H9 (cell line): ENCODE data around the gene VPS16. TPM values are rescaled to one million over a fixed set of nuclear protein-coding genes. Genes with fewer than 3 reads are reported as not detected.

Experiments used
- DNase-seq: peaks from one replicate; pipeline ENCODE4 v3.0.0-alpha.2; 2017
- H2AFZ ChIP-seq: one replicate; pipeline ENCODE4 v1.6.1; 2013; ENCODE audit warnings: mild to moderate bottlenecking, low read length, control low read depth, moderate library complexity
- H2AK5ac ChIP-seq: 2 replicates; pipeline ENCODE4 v1.6.1; 2013; ENCODE audit warnings: low read length, control low read depth, mixed read lengths; ENCODE audit not compliant: insufficient read length
- H2BK120ac ChIP-seq: one replicate; pipeline ENCODE4 v1.6.1; 2013; ENCODE audit warnings: low read depth, mild to moderate bottlenecking, low read length, control low read depth, inconsistent platforms; ENCODE audit not compliant: poor library complexity, severe bottlenecking
- H2BK12ac ChIP-seq: 2 replicates; pipeline ENCODE4 v1.6.1; 2013; ENCODE audit warnings: low read length, control low read depth, mixed read lengths, low read depth; ENCODE audit not compliant: insufficient read length
- H2BK15ac ChIP-seq: 2 replicates; pipeline ENCODE4 v1.6.1; 2013; ENCODE audit warnings: low read depth, low read length, control low read depth
- H2BK20ac ChIP-seq: one replicate; pipeline ENCODE4 v1.6.1; 2013; ENCODE audit warnings: low read depth, mild to moderate bottlenecking, low read length, control low read depth, inconsistent platforms; ENCODE audit not compliant: poor library complexity, severe bottlenecking
- H2BK5ac ChIP-seq: 2 replicates; pipeline ENCODE4 v1.6.1; 2013; ENCODE audit warnings: low read length, control low read depth, mixed read lengths; ENCODE audit not compliant: insufficient read length
- H3K14ac ChIP-seq: 2 replicates; pipeline ENCODE4 v1.6.1; 2013; ENCODE audit warnings: low read length, control low read depth; ENCODE audit not compliant: insufficient read depth
- H3K18ac ChIP-seq: 2 replicates; pipeline ENCODE4 v1.6.1; 2013; ENCODE audit warnings: low read depth, mild to moderate bottlenecking, mixed read lengths, low read length, control low read depth; ENCODE audit not compliant: insufficient read length
- H3K23ac ChIP-seq: 2 replicates; pipeline ENCODE4 v1.6.1; 2013; ENCODE audit warnings: low read length, control low read depth, mixed read lengths, low read depth; ENCODE audit not compliant: insufficient read length
- H3K23me2 ChIP-seq: 2 replicates; pipeline ENCODE4 v1.6.1; 2013; ENCODE audit warnings: low read depth, mild to moderate bottlenecking, mixed read lengths, low read length, control low read depth; ENCODE audit not compliant: insufficient read length, poor library complexity, severe bottlenecking
- H3K27ac ChIP-seq: 2 replicates; pipeline ENCODE4 v1.5.1; 2013; ENCODE audit warnings: low read length, control low read depth, mixed read lengths, low read depth; ENCODE audit not compliant: insufficient read length
- H3K27me3 ChIP-seq: 2 replicates; pipeline ENCODE4 v1.6.1; 2013; ENCODE audit warnings: low read length, control low read depth, inconsistent platforms; ENCODE audit not compliant: insufficient read depth
- H3K4ac ChIP-seq: 2 replicates; pipeline ENCODE4 v1.6.1; 2013; ENCODE audit warnings: low read depth, mild to moderate bottlenecking, control low read depth, inconsistent platforms, low read length, moderate library complexity
- H3K4me1 ChIP-seq: 2 replicates; pipeline ENCODE4 v1.6.1; 2013; ENCODE audit warnings: low read length, control low read depth, inconsistent platforms; ENCODE audit not compliant: insufficient read depth
- H3K4me2 ChIP-seq: 2 replicates; pipeline ENCODE4 v1.6.1; 2013; ENCODE audit warnings: low read length, control low read depth, mixed read lengths; ENCODE audit not compliant: insufficient read length, insufficient read depth
- H3K56ac ChIP-seq: 2 replicates; pipeline ENCODE4 v1.6.1; 2013; ENCODE audit warnings: low read depth, mild to moderate bottlenecking, mixed read lengths, low read length, control low read depth; ENCODE audit not compliant: insufficient read length
- H3K79me1 ChIP-seq: 2 replicates; pipeline ENCODE4 v1.6.1; 2013; ENCODE audit warnings: low read depth, mild to moderate bottlenecking, moderate library complexity, low read length, control low read depth, inconsistent platforms; ENCODE audit not compliant: insufficient read depth, poor library complexity, severe bottlenecking
- H3K79me2 ChIP-seq: 2 replicates; pipeline ENCODE4 v1.6.1; 2013; ENCODE audit warnings: low read length, control low read depth, inconsistent platforms; ENCODE audit not compliant: insufficient read depth
- H3K9ac ChIP-seq: 2 replicates; pipeline ENCODE4 v1.6.1; 2013; ENCODE audit warnings: low read length, control low read depth, mixed read lengths; ENCODE audit not compliant: insufficient read length; ENCODE audit errors: extremely low read depth
- H3K9me3 ChIP-seq: one replicate; pipeline ENCODE4 v1.6.1; 2013; ENCODE audit warnings: low read depth, low read length, inconsistent platforms; ENCODE audit not compliant: control insufficient read depth
- H3T11ph ChIP-seq: one replicate; pipeline ENCODE4 v1.6.1; 2013; ENCODE audit warnings: mild to moderate bottlenecking, low read length, control low read depth, inconsistent platforms
- H4K20me1 ChIP-seq: one replicate; pipeline ENCODE4 v1.6.1; 2013; ENCODE audit not compliant: control insufficient read depth, insufficient read length, insufficient read depth
- H4K5ac ChIP-seq: 2 replicates; pipeline ENCODE4 v1.6.1; 2013; ENCODE audit warnings: low read depth, mild to moderate bottlenecking, mixed read lengths, low read length, control low read depth; ENCODE audit not compliant: insufficient read length
- H4K8ac ChIP-seq: replicated peaks from 2 replicates; pipeline ENCODE4 v1.6.1; 2013; ENCODE audit warnings: low read length, control low read depth, mixed read lengths, low read depth; ENCODE audit not compliant: insufficient read length
- H4K91ac ChIP-seq: 2 replicates; pipeline ENCODE4 v1.6.1; 2013; ENCODE audit warnings: low read depth, mild to moderate bottlenecking, moderate library complexity, mixed read lengths, low read length, control low read depth; ENCODE audit not compliant: insufficient read length
- H3K27ac Mint-ChIP-seq, 3 experiments: 2 replicates in 2 of 3; 3 replicates in 1 of 3; pipeline ENCODE4 v1.8.0; 2020 to 2021; ENCODE audit warnings: mixed read lengths in 3 of 3, mild to moderate bottlenecking in 1 of 3, moderate library complexity in 1 of 3
- H3K27me3 Mint-ChIP-seq: 2 replicates; pipeline ENCODE4 v1.8.0; 2021; ENCODE audit warnings: low read depth, mild to moderate bottlenecking, moderate library complexity, mixed read lengths
- H3K36me3 Mint-ChIP-seq, 3 experiments: 2 replicates in 2 of 3; 3 replicates in 1 of 3; pipeline ENCODE4 v1.8.0; 2020 to 2021; ENCODE audit warnings: low read depth in 3 of 3, mixed read lengths in 3 of 3; ENCODE audit not compliant: insufficient read depth in 1 of 3
- H3K4me1 Mint-ChIP-seq, 2 experiments: 2 replicates each; pipeline ENCODE4 v1.8.0; 2020; ENCODE audit warnings: mixed read lengths in 2 of 2
- H3K4me3 Mint-ChIP-seq, 2 experiments: 2 replicates in 1 of 2; 3 replicates in 1 of 2; pipeline ENCODE4 v1.8.0; 2020 to 2021; ENCODE audit warnings: mild to moderate bottlenecking in 2 of 2, mixed read lengths in 2 of 2, moderate library complexity in 1 of 2
- H3K9me3 Mint-ChIP-seq, 2 experiments: 2 replicates in 1 of 2; 3 replicates in 1 of 2; pipeline ENCODE4 v1.8.0; 2020; ENCODE audit warnings: mild to moderate bottlenecking in 2 of 2, mixed read lengths in 2 of 2, moderate library complexity in 1 of 2
- CTCF ChIP-seq: fragments of 200-600 bp; sonication (generic); conservative IDR thresholded peaks from 3 replicates; pipeline ENCODE4 v1.8.0; 2021; ENCODE audit warnings: antibody characterized with exemption, mild to moderate bottlenecking
- WGBS: extraction: QIAGEN DNeasy Blood & Tissue Kit; methylation state at CpG from one replicate; pipeline ENCODE4 v1.1.7; 2013; ENCODE audit warnings: missing lambda C conversion rate, low lambda C conversion rate, mixed read lengths; ENCODE audit not compliant: insufficient read length; ENCODE audit errors: extremely low coverage; 5-methylcytosine and 5-hydroxymethylcytosine counted together
- total RNA-seq: library from RNA; stranded (reverse); gene quantifications from 2 replicates; pipeline ENCODE4 v1.2.1, GENCODE V29; 2021

Gene VPS16
- total RNA-seq, 1 experiment from 2014 or later: 32.1 TPM

- peak overlapping the region; percentile 78 for H3K18ac ChIP-seq
- H4K8ac ChIP-seq: no peak overlapping the region
- no peaks in the 10 kb centered on the region for H3K79me1 ChIP-seq
- H3K4me1 Mint-ChIP-seq: peaks cover 18 to 22% of the 10 kb centered on the region in 2 experiments
- no peaks in the 10 kb centered on the region for H3K4me1 ChIP-seq
- peak overlapping the region in 1 of 2 experiments; percentile 62; a peak in 3 of 5 replicates for H3K4me3 Mint-ChIP-seq
- H3K23ac ChIP-seq: no peak overlapping the region
- no peak overlapping the region for H2BK120ac ChIP-seq
- no peak overlapping the region for H3K56ac ChIP-seq
- H3T11ph ChIP-seq: no peak overlapping the region
- 0 out of 2 replicates have a peak overlapping the region, but pooled peaks have one; percentile 67 for H3K14ac ChIP-seq
- no peak overlapping the region for H2AFZ ChIP-seq
- H3K79me2 ChIP-seq: no peaks in the 10 kb centered on the region
- H3K36me3 Mint-ChIP-seq: no peaks in the 10 kb centered on the region; a peak in 1 of 7 replicates
- H2BK12ac ChIP-seq: no peak overlapping the region
- H3K9me3 Mint-ChIP-seq: 0 out of 5 replicates have a peak, but pooled peaks cover 0 to 2% of the 10 kb centered on the region in 2 experiments
- no peak overlapping the region for H3K9ac ChIP-seq
- no peak overlapping the region for H3K27ac Mint-ChIP-seq
- DNase-seq: peak; percentile 70
- no CpG with 5 or more reads among the region's 68 CpGs for WGBS
- peaks cover 31% of the 10 kb centered on the region for H3K27me3 Mint-ChIP-seq
- no peak overlapping the region for H2AK5ac ChIP-seq
- H2BK5ac ChIP-seq: no peak overlapping the region
- H4K91ac ChIP-seq: no peak overlapping the region
- no peak overlapping the region for H2BK15ac ChIP-seq
- no peaks in the 10 kb centered on the region for H4K20me1 ChIP-seq
- H3K23me2 ChIP-seq: peaks cover 6% of the 10 kb centered on the region
- H3K27ac ChIP-seq: no peak overlapping the region
- peak overlapping the region; percentile 29 for H3K4me2 ChIP-seq
- peaks cover 9% of the 10 kb centered on the region; the same call in 1 of the 2 replicates for H3K27me3 ChIP-seq
- H3K9me3 ChIP-seq: no peaks in the 10 kb centered on the region
- no peak overlapping the region for H4K5ac ChIP-seq
- no peak overlapping the region for H2BK20ac ChIP-seq
- no peak overlapping the region for H3K4ac ChIP-seq
- TF ChIP-seq CTCF: no peak
Observed at GRCh38 chr20:2820896-2821869, 19.4 kb upstream of the VPS16 start.
